GM12878 (cell line): ENCODE results near the gene SYDE2. TPM values are rescaled to one million over a fixed set of nuclear protein-coding genes. Genes with fewer than 3 reads are reported as not detected.

Source experiments
- ATAC-seq: fragments of 200-7000 bp; cut with Tn5 transposase; 3 replicates; pipeline ENCODE4 v1.9.1; 2020; ENCODE audit warnings: mild to moderate bottlenecking, moderate library complexity
- BruUV-seq: library from RNA; stranded (reverse); fragments of 400-500 nt; replicated peaks from 2 replicates; lab custom pipeline; 2021; lab: Mats Ljungman, UMichigan
- CTCF ChIA-PET: fragments of 300-600 bp; sonication (Branson Sonifier 250); formaldehyde crosslinking; extraction: SDS; loops from one replicate; lab custom pipeline; 2021; ENCODE audit warnings: inconsistent platforms; lab: Yijun Ruan, JAX
- POLR2A ChIA-PET: fragments of 350-600 bp; formaldehyde crosslinking; extraction: SDS; loops from one replicate; lab custom pipeline; 2021; ENCODE audit warnings: inconsistent platforms; lab: Charles Lee
- RAD21 ChIA-PET: fragments of 300-600 bp; sonication (Branson Sonifier 250); formaldehyde crosslinking; loops from one replicate; lab custom pipeline; 2023; ENCODE audit warnings: antibody characterized with exemption; ENCODE audit not compliant: unreplicated experiment; lab: Charles Lee
- SMC1A ChIA-PET: fragments of 300-600 bp; sonication (Branson Sonifier 250); formaldehyde crosslinking; loops from one replicate; lab custom pipeline; 2023; ENCODE audit not compliant: unreplicated experiment, uncharacterized antibody; lab: Charles Lee
- DNase-seq: peaks from one replicate; pipeline ENCODE4 v3.0.0-alpha.2; 2011; ENCODE audit warnings: low read depth, low spot score
- FAIRE-seq: peaks from 3 replicates; lab custom pipeline; 2011; peaks lifted over from hg19 to GRCh38; lab: Jason Lieb, UNC
- H2AFZ ChIP-seq: 2 replicates; pipeline ENCODE4 v1.6.0; 2011; ENCODE audit warnings: low read depth, low read length, control low read depth; ENCODE audit not compliant: control insufficient read depth
- H3K27ac ChIP-seq: 2 replicates; pipeline ENCODE4 v1.5.1; 2011; ENCODE audit warnings: control low read depth; ENCODE audit not compliant: control insufficient read depth, insufficient read depth
- H3K27me3 ChIP-seq, 2 experiments: replicated peaks in 1 of 2; 2 replicates each; pipeline versions ENCODE4 v1.6.0 to v1.6.1; 2011; ENCODE audit warnings: low read length in 1 of 2; ENCODE audit not compliant: control insufficient read depth in 2 of 2, insufficient read depth in 2 of 2
- H3K36me3 ChIP-seq, 2 experiments: 2 replicates each; pipeline ENCODE4 v1.5.1; 2011; ENCODE audit warnings: low read length in 1 of 2; ENCODE audit not compliant: control insufficient read depth in 2 of 2, insufficient read depth in 2 of 2
- H3K4me1 ChIP-seq: 2 replicates; pipeline ENCODE4 v1.6.1; 2011; ENCODE audit warnings: mild to moderate bottlenecking, low read length, moderate library complexity, mixed read lengths; ENCODE audit not compliant: control insufficient read depth, insufficient read depth
- H3K4me2 ChIP-seq: 2 replicates; pipeline ENCODE4 v1.6.0; 2011; ENCODE audit warnings: control low read depth; ENCODE audit not compliant: control insufficient read depth, insufficient read depth
- H3K4me3 ChIP-seq: fragments of 200-600 bp; sonication (generic); 2 replicates; pipeline ENCODE4 v1.5.1; 2016
- H3K79me2 ChIP-seq: 2 replicates; pipeline ENCODE4 v1.6.0; 2011; ENCODE audit warnings: low read length; ENCODE audit not compliant: control insufficient read depth, insufficient read depth
- H3K9ac ChIP-seq: 2 replicates; pipeline ENCODE4 v1.8.0; 2011; ENCODE audit warnings: low read length, control low read depth, mixed read lengths; ENCODE audit not compliant: control insufficient read depth, insufficient read depth
- H3K9me3 ChIP-seq: replicated peaks from 3 replicates; pipeline ENCODE4 v1.5.1; 2011; ENCODE audit warnings: mild to moderate bottlenecking, low read length; ENCODE audit not compliant: control insufficient read depth, insufficient read depth
- H4K20me1 ChIP-seq: 2 replicates; pipeline ENCODE4 v1.6.0; 2011; ENCODE audit not compliant: control insufficient read depth, insufficient read depth
- BHLHE40 ChIP-seq, 2 experiments: fragments of 450-650 bp in 1 of 2; IDR thresholded peaks; 2 replicates each; pipeline ENCODE4 v1.6.1; 2011 to 2017; ENCODE audit warnings: low read depth in 2 of 2, borderline replicate concordance in 1 of 2, improper control_type of control experiment in 1 of 2, low read length in 1 of 2, mild to moderate bottlenecking in 1 of 2
- GABPA ChIP-seq: IDR thresholded peaks from 2 replicates; pipeline ENCODE4 v1.6.1; 2014; ENCODE audit warnings: antibody characterized with exemption, low read depth, mild to moderate bottlenecking, inconsistent platforms
- MXI1 ChIP-seq: fragments of 150-350 bp; IDR thresholded peaks from 2 replicates; pipeline ENCODE4 v1.6.1; 2011; ENCODE audit warnings: low read depth, mild to moderate bottlenecking, inconsistent platforms, low read length, improper control_type of control experiment
- SMARCA5 ChIP-seq: fragments of 450-650 bp; IDR thresholded peaks from 2 replicates; pipeline ENCODE4 v1.6.1; 2017; ENCODE audit warnings: mild to moderate bottlenecking
- SRF ChIP-seq, 2 experiments: IDR thresholded peaks; 2 replicates each; pipeline ENCODE4 v1.6.1; 2011; ENCODE audit warnings: low read depth in 2 of 2, low read length in 2 of 2, mild to moderate bottlenecking in 1 of 2, moderate library complexity in 1 of 2
- USF2 ChIP-seq: IDR thresholded peaks from 2 replicates; pipeline ENCODE4 v1.6.1; 2011; ENCODE audit warnings: low read depth, low read length, improper control_type of control experiment, borderline replicate concordance
- WGBS: methylation state at CpG from one replicate; pipeline ENCODE4 v1.1.6; 2016; ENCODE audit warnings: low lambda C conversion rate; ENCODE audit not compliant: insufficient replicate concordance, insufficient coverage; ENCODE audit errors: missing lambda C conversion rate; 5-methylcytosine and 5-hydroxymethylcytosine counted together
- in situ Hi-C: fragments of 300-500 bp; cut with MboI; formaldehyde crosslinking; loops from 9 replicates; pipeline ENCODE4 v1.14.3; 2018; ENCODE audit warnings: mixed read lengths
- intact Hi-C: fragments of 100-400 bp; cut with micrococcal nuclease; formaldehyde crosslinking; loops from one replicate; pipeline ENCODE4 v1.14.2; 2022; ENCODE audit not compliant: unreplicated experiment
- polyA plus RNA-seq, 11 experiments: library from polyadenylated mRNA; depleted of rRNA in 4 of 11; unstranded in 6 of 11; stranded (reverse) in 5 of 11; fragments of >200 nt; fragmentation: Nextera tagmentation in 4 of 11; fragmentation: Illumina TruSeq in 1 of 11; extraction: Ambion mirVana in 4 of 11; extraction: Trizol in 1 of 11; gene quantifications; 1 replicate in 1 of 11; 2 replicates in 10 of 11; pipeline versions ENCODE4 v1.2.1 to v1.2.3, GENCODE V29; 2011 to 2016; ENCODE audit warnings: inconsistent platforms in 2 of 11, missing spikeins in 2 of 11, low read depth in 1 of 11
- total RNA-seq, 4 experiments: library from RNA; depleted of rRNA in 3 of 4; stranded (reverse); fragments of >200 nt in 3 of 4; fragmentation: Illumina TruSeq in 1 of 4; extraction: Trizol in 1 of 4; gene quantifications; 2 replicates each; pipeline versions ENCODE4 v1.2.1 to v1.2.3, GENCODE V29; 2013 to 2021

Gene SYDE2
- total and polyA plus RNA-seq, 10 of the 15 experiments (the other 5 are each of a cell fraction or from before 2014, with no cell fraction given): 0.37 to 4.1 (median 1.8) TPM; not detected in 1

DNA sequence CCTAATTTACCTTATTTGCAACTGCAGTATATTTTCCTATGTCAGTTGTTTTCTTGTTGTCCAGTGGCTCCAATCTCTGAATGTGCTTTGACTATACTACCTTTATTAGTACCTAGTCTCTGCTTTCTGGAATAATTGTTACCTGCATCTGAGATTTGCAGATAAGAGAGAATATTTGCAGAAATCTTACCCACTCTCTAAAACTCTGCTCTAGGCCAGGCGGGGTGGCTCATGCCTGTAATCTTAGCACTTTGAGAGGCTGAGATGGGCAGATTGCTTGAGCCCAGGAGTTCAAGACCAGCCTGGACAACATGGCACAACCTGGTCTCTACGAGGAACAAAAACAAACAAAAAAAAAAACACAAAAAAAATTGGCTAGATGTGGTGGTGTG lies 2.0 kb upstream of the SYDE2 start:
- Histone ChIP-seq H3K27ac (no peak overlapping the region), H3K9ac (no peak overlapping the region), H3K27me3 (peaks cover 0 to 3% of the 10 kb centered on the region in 2 experiments; a peak in 3 of 4 replicates), H4K20me1 (no peaks in the 10 kb centered on the region; the same call in 1 of the 2 replicates), H3K36me3 (no peaks in the 10 kb centered on the region), H3K9me3 (no peaks in the 10 kb centered on the region), H3K4me2 (no peak overlapping the region), H3K79me2 (peaks cover 4% of the 10 kb centered on the region), H3K4me3 (no peak overlapping the region), H3K4me1 (no peaks in the 10 kb centered on the region), H2AFZ (no peak overlapping the region)
- FAIRE-seq (no peak), DNase-seq (no peak), ATAC-seq (no peak)
- POLR2A ChIA-PET: no interaction called here
- TF ChIP-seq GABPA (no peak), USF2 (no peak), MXI1 (no peak), SMARCA5 (no peak), SRF (IDR thresholded peaks at IDR 0.05; ENCODE audit: low read depth in 2 of 2, low read length in 2 of 2) (no peak), BHLHE40 (IDR thresholded peaks at IDR 0.05; ENCODE audit: borderline replicate concordance in 1 of 2, low read depth in 2 of 2, low read length in 1 of 2) (no peak)
- SMC1A ChIA-PET: no interaction called here
- intact Hi-C loops: loop anchor here (5.0 kb wide), 1 partner anchor 49 kb away; no protein-coding TSS in a partner anchor
- BruUV-seq: no TSS peak
- in situ Hi-C loops: no loop called here
- CTCF ChIA-PET: no interaction called here
- RAD21 ChIA-PET: no interaction called here
- 42% methylated on average over 2 of the region's 2 CpGs for WGBS
